ENCODE results near the gene TSPAN5. TPM values are rescaled to one million over a fixed set of nuclear protein-coding genes. Genes with fewer than 3 reads are reported as not detected.

TSPAN5 gene
- total and polyA plus RNA-seq, 10 donors, result 4.6 to 33.6 (median 22.9) TPM

GRCh38 chr4:98514741-98515469 is 143.5 kb downstream of the TSPAN5 start:
- H3K4me1 ChIP-seq, result peaks cover 0 to 38% (median 27%) of the 10 kb centered on the region in 6 donors
- TF ChIP-seq CTCF (IDR thresholded peaks at IDR 0.05 in 8 of 11, conservative IDR thresholded peaks at IDR 0.05 in 3 of 11), result no peak
- no peak for TF ChIP-seq POLR2AphosphoS5 (IDR thresholded peaks at IDR 0.05)
- TF ChIP-seq POLR2A (IDR thresholded peaks at IDR 0.05), result no peak
- WGBS, 5 donors, result 62 to 80% (median 66%) methylated on average over 4 of the region's 4 CpGs
- intact Hi-C loops (cut with DNase I; ENCODE audit: low total_unique reads), result no loop called here
- peak overlapping the region in 1 of 8 donors; percentile 26 for H3K27ac ChIP-seq
- no peaks in the 10 kb centered on the region for H3K36me3 ChIP-seq
- H3K27me3 ChIP-seq (replicated peaks in 1 of 7), result no peaks in the 10 kb centered on the region
- no peak overlapping the region for H3K4me3 ChIP-seq
- H3K9me3 ChIP-seq, result peaks cover 0 to 10% (median 2%) of the 10 kb centered on the region in 8 donors
- no peak for DNase-seq

GRCh38 chr4:98512918-98513317 is 145.5 kb downstream of the TSPAN5 start:
- no peaks in the 10 kb centered on the region for H3K27me3 ChIP-seq (replicated peaks in 1 of 7)
- DNase-seq, result no peak
- intact Hi-C loops (cut with DNase I; ENCODE audit: low total_unique reads), result no loop called here
- H3K4me3 ChIP-seq, result no peak overlapping the region
- no peaks in the 10 kb centered on the region for H3K36me3 ChIP-seq
- peaks cover 0 to 20% (median 10%) of the 10 kb centered on the region in 6 donors for H3K4me1 ChIP-seq
- H3K27ac ChIP-seq, result no peak overlapping the region
- WGBS, 5 donors, result 65 to 89% (median 86%) methylated on average over 3 of the region's 3 CpGs
- TF ChIP-seq CTCF (IDR thresholded peaks at IDR 0.05 in 8 of 11, conservative IDR thresholded peaks at IDR 0.05 in 3 of 11), result no peak
- TF ChIP-seq POLR2A (IDR thresholded peaks at IDR 0.05), result no peak
- no peak for TF ChIP-seq POLR2AphosphoS5 (IDR thresholded peaks at IDR 0.05)
- H3K9me3 ChIP-seq, result peaks cover 0 to 10% (median 2%) of the 10 kb centered on the region in 8 donors

DNA sequence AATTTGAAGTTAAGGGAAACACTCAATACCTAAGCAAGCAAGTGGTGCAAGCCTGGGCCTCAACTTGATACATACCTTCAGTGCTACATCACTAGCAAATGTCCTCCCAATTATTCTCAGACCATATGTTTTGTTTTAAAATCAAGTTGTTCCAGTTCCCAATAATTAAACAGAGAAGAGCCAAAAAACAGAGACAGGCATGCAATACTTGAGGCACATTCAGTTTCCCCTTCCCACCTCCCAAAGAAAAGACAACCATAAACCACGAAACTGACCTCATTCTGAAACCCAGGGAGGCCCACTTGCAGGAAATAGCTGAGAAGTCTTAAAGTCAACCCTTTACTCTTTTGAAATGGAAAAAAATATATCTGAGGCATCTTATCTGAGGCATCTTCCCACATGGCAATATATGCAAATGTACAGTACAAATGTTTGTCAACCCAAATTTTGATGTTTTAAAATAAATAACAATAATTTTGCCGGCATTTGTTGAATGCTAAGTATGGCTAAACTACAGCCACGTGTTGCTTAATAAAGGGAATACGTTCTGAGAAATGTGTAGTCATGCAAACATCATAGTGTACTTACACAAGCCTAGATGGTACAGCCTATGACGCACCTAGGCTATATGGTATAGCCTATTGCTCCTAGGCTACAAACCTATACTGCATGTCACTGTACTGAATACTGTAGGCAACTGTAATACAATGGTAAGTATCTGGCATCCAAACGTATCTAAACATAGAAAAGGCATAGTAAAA is 147.5 kb downstream of the TSPAN5 start:
- WGBS, 5 donors, result 50 to 80% (median 57%) methylated on average over 6 of the region's 6 CpGs
- Histone ChIP-seq H3K36me3 (no peaks in the 10 kb centered on the region), H3K27ac (no peak overlapping the region), H3K27me3 (replicated peaks in 1 of 7) (no peaks in the 10 kb centered on the region), H3K4me3 (no peak overlapping the region), H3K4me1 (peaks cover 0 to 14% (median 8%) of the 10 kb centered on the region in 6 donors), H3K9me3 (no peaks in the 10 kb centered on the region)
- intact Hi-C loops (cut with DNase I; ENCODE audit: low total_unique reads), result no loop called here
- no peak for TF ChIP-seq POLR2AphosphoS5 (IDR thresholded peaks at IDR 0.05)
- no peak for TF ChIP-seq CTCF (IDR thresholded peaks at IDR 0.05 in 8 of 11, conservative IDR thresholded peaks at IDR 0.05 in 3 of 11)
- no peak for TF ChIP-seq POLR2A (IDR thresholded peaks at IDR 0.05)
- no peak for DNase-seq

- Histone ChIP-seq H3K27me3 (replicated peaks in 1 of 7) (no peaks in the 10 kb centered on the region), H3K27ac (no peak overlapping the region), H3K4me3 (no peak overlapping the region), H3K4me1 (peaks cover 0 to 8% (median 4%) of the 10 kb centered on the region in 6 donors), H3K9me3 (no peaks in the 10 kb centered on the region), H3K36me3 (no peaks in the 10 kb centered on the region)
- no peak for TF ChIP-seq POLR2A (IDR thresholded peaks at IDR 0.05)
- no peak for TF ChIP-seq POLR2AphosphoS5 (IDR thresholded peaks at IDR 0.05)
- no peak for TF ChIP-seq CTCF (IDR thresholded peaks at IDR 0.05 in 8 of 11, conservative IDR thresholded peaks at IDR 0.05 in 3 of 11)
- intact Hi-C loops (cut with DNase I; ENCODE audit: low total_unique reads), result no loop called here
- WGBS, 5 donors, result 85 to 93% (median 90%) methylated on average over 2 of the region's 2 CpGs
- DNase-seq, result no peak
Observed at GRCh38 chr4:98510340-98510739, 148.1 kb downstream of the TSPAN5 start.
